GM19025 (cell line): ENCODE data around the gene PTH1R.

Experiments
- ATAC-seq: cut with Tn5 transposase; IDR thresholded peaks from one replicate; pipeline ENCODE4 v1.9.1; 2021; ENCODE audit warnings: mild to moderate bottlenecking, low read depth, moderate library complexity; ENCODE audit not compliant: unreplicated experiment

PTH1R gene

DNA sequence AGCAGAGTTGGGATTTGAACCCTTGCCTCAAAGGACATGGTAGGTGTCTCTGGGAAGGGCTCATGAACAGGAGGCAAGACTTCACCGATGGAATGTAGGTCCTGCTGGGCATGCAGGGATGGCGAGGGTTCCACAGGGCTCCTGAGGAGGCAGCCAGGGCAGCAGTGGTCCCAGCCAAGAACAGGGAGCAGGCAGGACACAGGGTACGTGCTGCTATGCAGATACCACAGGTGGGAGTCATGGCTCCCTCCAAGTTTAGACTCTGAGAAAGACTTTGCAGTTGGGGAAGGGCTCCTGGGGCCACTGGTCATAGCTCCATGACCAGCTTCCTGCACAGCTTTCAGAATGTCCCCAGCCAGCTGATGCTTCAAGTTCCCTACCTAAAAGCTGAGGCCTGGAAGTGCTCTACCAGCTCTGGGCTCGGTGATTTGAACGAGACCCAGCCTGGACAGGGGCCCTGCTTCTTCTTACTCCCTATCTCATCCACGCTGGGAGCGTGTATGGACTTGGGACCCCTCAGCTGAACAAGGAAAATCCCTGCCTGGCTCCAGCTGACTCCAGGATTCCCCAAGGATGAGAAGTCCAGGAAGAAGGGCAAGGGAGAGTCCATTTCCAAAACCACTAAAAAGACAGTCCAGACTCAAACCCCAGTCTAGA lies 15.0 kb upstream of the PTH1R start:
- no peak for ATAC-seq

DNA sequence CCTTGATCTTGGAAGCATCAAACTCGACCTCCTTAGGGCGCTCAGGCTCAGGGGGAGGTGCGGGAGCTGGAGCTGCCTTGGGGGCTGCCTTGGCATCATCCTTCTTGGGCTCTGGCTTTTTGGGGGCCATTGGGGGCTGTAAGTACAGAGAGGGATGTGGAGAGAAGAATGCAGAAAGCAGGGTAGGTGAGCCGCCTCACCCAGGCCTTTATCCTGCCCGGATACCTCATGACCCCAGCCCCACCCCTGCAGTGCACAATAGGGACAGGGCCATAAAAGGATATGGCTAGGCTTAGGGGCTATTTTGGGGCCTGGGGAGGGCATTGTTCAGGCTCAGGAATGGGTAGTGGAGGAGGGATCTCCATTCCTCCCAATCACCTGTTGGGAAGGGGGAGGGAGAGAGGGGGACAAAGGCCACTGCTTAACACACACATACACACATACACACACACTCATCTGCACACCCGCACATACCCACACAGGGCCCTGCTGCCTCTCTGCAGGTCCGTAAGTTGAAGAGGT lies 14.2 kb upstream of the PTH1R start, which contains the start of gene MYL3:
TSS of gene MYL3 (minus strand) at position 184 of the 522 bp plus-strand sequence. CDS start at position 130, 54 bp downstream.
- no peak for ATAC-seq

DNA sequence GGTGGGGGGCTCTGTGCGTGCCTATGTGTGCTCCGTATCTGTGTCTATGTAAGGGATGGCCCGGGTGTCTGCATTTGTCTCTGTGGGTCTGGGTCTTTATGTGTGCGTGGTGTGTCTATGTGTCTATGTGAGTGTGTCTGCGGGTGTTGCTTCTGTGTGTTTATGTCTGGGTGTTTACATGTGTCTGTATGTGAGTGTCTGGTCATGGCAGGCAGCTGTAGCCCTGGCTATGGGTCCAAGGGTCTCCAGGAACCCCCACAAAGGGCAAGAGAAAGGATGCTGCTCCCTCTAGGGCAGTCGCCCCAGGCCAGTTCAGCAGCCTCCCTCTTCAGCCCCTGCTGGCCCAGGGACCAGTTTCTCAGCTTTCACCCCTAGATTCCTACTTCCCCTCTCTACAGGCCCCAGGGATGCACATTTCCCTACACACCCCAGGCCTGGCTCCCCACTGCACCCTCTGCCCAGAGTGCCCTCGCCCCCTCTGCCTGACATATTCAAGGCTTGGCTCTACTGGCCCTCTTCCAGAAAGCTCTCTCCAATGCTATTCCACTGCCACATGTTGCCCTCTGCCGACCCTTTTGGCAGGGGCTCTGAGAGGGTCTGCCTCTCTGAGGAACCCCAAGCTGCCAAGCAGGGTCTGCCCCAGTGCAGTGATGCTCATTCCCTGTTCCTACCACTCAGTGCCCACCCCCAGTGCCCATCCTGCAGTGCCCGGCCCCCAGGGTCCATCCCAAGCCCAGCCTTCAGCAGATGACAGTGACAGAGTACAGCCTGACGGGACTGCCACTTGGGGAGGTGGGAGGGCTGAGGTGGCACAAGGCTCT lies 13.2 kb upstream of the PTH1R start:
- no peak for ATAC-seq

DNA sequence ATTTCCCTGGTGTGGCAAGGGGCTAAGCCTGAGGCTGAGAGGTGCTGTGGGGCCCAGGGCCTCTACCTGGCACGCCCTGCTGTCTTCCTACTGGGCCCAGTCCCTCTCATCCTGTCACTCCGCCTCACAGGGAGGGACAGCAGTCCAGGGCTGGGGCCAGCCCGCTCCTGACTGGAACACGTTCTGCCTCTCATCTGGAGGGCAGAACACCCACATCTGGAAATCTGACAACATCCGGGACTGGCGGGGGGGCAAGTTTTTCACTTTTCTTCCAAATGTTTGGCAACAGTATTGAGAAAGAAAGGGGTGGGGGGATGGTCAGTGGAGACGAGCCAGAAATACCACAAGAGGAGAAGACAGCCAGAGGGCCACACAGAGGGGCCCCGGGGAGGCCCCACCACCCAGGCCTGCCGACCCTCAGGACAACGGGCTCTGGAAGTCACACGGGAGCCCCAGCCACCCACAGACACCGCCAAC lies 12.5 kb upstream of the PTH1R start:
- ATAC-seq: no peak

DNA sequence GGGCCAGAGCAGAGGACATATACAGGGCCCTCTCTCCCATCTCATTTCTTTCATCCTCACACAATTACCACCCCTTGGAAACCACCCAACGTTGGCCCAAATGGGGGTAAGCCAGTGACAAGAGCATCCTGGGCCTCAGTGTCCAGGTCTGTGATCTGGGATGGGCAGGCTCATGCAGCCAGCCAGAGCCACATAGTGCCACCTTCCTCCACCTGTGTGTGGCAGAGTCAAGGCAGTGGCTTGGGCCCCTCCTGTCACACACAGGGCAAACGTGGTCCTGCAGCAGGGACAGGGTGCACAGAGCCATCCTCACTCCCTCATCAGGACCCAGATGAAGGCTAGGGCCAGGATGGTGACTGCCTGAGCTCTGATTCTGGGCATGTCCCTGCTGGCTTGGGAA lies 12.0 kb upstream of the PTH1R start:
- no peak for ATAC-seq

DNA sequence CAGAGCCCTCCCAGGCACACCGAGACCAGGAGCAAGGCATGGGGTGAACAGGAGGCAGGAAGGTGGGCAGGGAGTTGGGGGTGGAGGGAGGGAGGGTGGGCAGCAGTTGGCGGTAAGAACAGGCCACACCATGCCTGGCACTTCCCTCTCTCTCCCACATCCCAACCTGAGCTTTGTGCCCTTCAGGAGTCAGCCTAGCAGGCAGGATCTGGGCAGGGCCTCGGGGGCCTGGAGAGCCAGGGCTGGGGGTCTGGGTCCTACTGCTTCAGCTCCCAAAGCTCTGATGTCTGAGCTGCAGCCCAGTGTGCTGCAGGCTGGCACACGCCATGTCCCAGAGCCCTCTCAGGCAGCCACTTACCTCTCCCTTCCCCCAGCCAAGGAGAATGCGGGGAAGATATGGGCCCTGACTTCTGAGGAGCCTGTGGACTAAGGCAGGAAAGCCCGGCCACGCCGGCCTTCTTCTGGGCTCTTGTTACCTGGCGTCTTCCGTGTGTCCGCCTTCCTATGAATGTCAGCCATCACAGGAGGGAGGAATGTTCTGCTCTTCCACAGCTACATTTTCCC lies 11.4 kb upstream of the PTH1R start:
- no peak for ATAC-seq

DNA sequence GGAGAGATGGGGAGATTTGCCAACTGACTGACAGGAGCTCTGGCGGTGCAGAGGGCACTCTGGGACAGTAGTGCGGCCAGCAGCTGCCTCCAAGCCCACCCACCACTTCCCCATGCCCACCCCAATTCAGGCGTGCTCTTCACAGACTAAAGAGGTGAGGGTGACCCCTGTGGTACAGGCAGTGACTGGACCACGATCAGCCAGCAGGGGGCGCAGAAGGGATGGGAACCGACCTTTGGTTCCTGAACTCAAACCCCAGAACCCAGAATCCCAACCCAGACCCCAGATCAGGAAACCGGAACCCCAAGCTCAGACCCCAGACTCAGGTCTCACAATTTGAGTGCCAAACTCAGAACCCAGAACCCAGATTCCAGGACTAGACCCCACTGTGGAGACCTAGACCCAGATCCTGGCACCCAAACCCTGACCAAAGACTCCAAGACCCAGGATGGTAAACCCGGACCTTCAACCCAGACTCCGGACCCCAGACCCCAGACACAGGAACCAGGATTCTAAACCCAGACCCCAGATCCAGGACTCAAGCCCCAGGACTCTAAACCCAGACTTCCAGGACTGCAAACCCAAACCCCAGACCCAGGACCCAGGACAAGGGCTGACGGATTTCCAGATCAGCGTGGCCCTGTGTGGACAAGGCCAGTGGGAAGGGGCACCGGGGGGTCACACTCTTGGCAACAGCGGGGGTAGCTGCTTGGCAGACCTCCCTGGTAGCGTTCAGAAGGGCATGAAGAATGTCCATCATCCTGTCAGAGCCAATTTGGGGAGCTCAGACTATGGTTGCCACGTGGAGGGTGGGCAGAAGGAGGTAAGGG lies 10.6 kb upstream of the PTH1R start:
- no peak for ATAC-seq

DNA sequence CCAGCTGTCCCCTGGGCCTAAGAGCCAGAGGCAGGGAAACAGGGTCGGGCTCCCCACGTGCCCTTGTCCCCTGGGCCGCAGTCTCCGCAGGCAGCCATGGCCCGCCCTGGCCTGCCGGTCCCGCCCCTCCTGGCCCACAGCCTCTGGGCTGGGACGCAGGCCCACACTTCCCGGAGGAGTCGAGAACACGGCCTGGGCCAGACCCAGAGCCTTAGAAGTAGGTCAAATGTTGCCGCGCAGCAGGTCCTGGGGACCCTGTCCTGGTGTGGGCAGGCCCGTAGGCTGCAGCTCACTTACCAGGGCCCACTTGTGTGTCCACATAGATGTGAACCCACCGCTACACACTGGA lies 10.0 kb upstream of the PTH1R start:
- ATAC-seq: no peak

DNA sequence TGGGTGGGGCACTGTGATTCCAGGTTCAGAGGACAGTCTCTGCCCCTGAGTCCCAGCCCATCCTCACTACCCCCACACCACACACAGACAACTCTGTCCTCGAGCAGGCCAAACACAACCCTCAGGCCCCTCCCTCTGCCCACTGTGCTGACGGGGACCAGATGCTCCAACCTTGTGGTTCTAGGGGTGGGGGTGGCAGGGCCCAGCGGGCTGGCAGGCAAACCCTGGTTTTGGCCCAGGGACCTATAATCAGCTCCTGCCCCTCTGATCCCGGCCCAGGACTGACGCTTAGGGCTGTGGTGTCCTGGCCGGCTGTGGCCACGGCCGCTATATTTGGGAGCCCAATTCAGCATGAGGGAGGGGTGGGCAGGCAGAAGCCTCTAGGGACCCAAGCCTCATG lies 9.2 kb upstream of the PTH1R start:
- ATAC-seq: no peak

DNA sequence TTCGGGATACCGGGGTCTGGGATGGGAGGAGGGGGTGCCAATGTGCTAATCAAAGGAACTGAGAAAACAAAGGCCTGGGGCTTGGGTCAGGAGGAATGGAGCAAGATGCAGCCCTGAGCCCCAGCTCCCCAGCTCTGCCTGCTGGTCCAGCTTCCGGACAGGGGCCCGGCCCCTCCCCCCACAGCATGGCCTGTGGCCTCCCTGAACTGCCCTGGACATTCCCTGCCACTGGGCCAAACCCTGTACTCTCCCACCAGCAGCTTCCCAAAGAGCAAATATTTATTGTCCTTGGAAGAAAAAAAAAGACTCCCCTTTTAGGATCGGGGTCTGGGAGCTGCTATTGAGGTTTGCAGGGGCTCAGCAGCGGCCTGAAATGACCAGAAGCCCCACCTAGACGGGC lies 8.6 kb upstream of the PTH1R start:
- no peak for ATAC-seq

DNA sequence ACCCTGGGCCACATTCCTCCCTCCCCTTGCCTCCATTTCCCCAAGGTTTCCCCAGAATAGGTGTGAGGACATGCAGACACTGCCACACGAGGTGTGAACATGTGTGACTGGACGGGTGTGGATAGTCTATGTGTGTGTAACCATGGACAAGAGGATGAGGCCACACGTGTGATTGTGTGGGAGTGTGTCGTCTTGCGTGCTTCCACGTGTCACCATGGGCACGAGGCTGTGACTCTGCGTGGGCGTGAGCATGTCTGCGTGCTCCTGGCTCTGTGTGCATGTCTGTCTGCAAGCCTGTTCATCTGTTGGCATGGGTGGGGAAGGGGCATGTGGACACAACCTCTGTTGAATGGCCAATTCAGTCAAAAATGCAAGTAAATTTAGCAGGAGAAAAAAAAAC lies 8.1 kb upstream of the PTH1R start:
- ATAC-seq: no peak

DNA sequence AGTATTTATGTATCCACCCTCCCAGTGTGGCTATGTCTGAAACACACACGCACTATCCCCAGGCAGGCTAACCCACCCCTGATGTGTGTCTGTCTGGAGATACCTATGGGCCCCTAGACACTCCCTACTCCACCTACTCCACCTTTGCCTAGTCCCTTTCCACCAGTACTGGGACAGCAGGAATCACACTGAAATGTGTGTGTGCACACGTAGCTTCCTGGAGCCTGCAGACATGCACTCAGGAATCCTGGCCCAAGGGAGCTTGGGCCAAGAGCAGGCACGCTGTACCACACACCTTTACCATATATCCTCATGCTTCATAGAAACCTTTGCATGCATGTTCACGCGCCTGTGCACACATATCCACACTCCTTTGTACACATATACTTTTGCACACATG lies 6.9 kb upstream of the PTH1R start:
- no peak for ATAC-seq

DNA sequence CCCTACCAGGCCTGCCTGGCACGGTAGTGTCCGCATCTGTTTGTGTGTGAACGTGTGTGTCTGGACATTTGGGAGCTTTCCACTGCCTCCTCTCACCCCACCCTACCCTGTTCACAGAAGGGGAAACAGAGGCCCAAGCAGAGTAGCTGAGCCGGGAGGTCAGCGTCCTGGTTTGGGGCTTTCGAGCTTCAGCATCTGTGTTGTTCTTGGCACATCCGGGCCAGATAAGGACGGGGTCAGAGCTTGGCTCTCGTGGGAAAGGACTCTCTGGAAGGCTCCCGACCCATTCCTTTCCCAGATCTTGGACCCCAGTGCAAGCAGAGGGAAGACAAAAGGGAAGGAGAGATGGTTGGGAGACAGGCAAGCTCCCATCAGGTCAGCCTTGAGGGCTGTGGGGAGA lies 6.3 kb upstream of the PTH1R start:
- no peak for ATAC-seq

DNA sequence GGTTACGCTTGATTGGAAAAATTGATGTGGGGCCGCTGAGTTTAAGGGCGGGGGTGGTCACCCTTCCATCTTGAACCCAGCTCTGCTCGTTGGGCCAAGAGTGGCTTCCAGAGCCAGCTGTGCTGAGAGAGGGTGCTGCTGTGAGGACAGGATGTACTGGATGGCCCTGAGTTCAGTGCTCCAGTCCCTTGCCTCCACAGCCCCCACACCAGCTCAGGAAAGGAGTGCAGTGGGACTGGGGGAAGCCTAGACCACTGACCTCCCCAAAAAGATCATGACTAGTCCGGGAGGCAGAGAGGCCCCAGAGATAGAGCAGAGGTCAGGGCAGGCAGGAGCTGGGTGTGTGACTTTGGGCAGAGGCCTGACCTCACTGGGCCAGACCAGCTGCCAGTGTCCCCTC lies 4.0 kb upstream of the PTH1R start:
- no peak for ATAC-seq

DNA sequence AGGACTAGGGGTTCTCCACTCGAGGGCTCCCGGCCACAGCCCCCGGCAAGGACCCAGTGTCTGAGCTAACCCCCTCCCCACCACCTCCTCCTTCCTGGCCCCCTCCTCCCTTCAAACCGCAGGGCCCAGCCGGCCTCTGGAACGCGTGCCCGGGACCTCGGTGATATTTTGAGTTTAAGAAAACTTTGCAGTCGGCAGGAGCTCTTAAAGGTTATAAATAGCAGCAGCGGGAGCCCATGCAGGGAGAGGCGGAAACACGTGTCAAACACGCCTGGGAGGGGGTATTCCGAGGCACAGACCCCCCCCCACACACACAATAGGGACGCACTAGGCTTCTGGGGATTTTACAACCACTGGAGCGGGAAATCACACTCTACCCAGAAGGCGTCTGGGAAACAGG lies 3.1 kb upstream of the PTH1R start:
- no peak for ATAC-seq

DNA sequence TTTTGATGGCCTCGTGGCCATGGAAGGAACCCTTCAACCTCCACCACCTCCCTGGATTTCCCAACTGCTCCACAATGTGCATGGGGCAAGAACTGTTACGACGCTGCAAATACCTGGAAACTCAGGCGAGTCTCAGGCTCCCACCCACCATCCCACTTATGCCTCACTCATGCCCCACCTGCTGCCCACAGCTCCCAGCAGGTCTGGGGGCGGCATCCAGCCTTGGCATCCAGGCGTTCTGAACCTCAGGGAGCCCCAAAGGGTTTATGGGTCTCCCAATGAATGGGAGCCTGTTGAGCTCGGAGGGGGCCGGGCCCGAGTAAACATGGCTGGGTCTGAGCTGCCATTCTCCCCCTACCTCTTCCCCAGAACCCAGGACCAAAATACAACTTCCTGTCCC lies 2.0 kb upstream of the PTH1R start:
- ATAC-seq: no peak

DNA sequence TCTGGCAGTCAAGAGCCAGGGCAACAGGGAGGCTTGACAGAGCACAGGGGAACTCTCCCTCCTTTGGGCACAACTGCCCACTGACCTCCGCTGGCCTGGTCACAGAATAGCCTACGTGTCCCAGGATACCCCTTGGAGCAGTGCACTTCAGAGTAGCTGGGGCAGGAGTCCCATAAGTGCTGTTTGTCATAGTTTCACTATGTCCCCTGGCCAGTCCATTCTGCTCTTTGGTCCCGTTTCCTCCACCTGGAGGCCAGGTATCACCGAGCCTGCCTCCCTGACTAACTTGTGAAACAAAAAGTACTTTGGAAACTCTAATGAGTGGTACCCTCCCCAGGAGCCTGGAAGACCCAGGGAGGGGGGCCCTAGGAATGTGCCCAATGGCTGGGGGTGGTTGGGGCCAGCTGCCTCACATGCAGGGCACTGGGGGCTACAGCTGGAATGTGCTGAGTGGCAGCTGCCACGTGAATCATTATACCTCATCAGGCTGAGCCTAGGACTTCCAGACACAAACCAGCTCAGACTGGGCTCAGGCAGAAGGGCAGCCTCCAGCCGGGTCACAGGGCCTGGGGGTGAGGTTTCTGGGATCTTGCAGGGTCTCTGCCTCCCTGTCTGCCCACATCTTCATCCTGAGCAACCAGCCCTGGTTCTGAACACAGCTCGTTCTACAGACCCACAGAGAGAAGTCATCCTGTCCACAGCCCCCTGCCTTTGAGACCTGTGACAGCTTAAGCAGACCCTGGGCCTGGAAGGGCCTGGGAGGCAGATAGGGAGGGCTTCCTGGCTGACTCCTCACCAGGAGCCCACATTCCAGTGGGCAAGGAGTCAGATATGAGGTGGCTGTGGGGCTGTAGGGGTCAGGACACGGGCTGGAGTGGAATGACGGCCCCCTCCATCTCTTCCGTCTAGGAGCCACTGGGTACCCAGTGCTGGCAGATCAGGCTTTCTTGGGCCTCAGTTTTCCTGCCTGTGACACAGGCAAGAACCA lies 914 bp upstream of the PTH1R start:
- no peak for ATAC-seq

DNA sequence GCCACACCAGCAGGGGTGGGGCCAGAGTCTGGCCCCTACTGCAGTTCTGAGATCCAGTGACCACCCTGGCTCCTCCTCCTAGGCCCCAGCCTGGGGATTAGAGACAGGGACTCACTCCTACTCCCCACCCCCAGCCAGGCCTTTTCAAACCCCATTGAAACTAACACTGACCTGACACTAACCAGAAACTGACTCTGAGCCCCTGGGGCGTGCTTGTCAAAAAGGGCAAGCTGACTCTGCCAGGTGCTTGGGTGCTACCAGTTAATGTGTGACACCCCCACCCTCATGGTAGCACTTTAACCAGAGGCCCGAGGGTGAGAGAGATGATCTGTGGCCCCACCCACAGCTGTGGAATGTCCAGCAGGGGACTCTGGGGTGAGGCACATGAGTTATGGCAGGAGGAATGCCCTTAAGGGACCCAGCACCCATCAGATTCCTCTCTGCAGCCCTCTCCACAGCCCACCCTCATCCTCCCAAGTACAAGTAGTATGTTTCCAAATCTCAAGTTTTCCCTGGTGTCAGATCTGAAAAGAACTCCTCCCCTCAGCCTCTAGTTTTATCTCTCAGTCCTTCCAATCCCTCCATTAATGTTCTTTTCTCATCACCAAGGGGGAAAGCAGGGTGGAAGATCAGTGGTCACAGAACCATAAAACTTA lies 1.4 kb downstream of the PTH1R start:
- ATAC-seq: peak; percentile 63
